Adrenal gland (tissue), 12 donors: ENCODE results near the gene FAM161B. TPM values are rescaled to one million over a fixed set of nuclear protein-coding genes. Genes with fewer than 3 reads are reported as not detected.
A peak's percentile ranks its signal among the peaks of the same experiment; 100 is the strongest.

ENCODE experiments used
- DNase-seq, 7 donors: peaks; one replicate each; pipeline ENCODE4 v3.0.0-alpha.2; 2019 to 2020
- H3K27ac ChIP-seq, 5 donors: fragments of 200-600 bp; sonication (generic) in 4 of 5; 1 replicate in 3 of 5; 2 replicates in 2 of 5; pipeline versions ENCODE4 v1.5.1 to v1.8.0; 2016 to 2020; ENCODE audit warnings: mild to moderate bottlenecking in 1 of 5
- H3K27me3 ChIP-seq: fragments of 200-600 bp; 2 replicates; pipeline ENCODE4 v1.8.0; 2021
- H3K36me3 ChIP-seq, 2 donors: fragments of 200-600 bp; replicated peaks in 1 of 2; 1 replicate in 1 of 2; 2 replicates in 1 of 2; pipeline versions ENCODE4 v1.5.1 to v1.8.0; 2018 to 2022
- H3K4me1 ChIP-seq, 2 donors: fragments of 200-600 bp; replicated peaks in 1 of 2; 1 replicate in 1 of 2; 2 replicates in 1 of 2; pipeline versions ENCODE4 v1.5.1 to v1.8.0; 2018 to 2021
- H3K4me3 ChIP-seq, 4 donors: fragments of 200-600 bp; sonication (generic) in 3 of 4; one replicate each; pipeline ENCODE4 v1.5.1; 2016 to 2018
- H3K9me3 ChIP-seq, 3 donors: fragments of 200-600 bp; sonication (generic) in 1 of 3; replicated peaks in 1 of 3; 1 replicate in 2 of 3; 2 replicates in 1 of 3; pipeline versions ENCODE4 v1.5.1 to v1.8.0; 2016 to 2021
- POLR2A ChIP-seq, 2 donors: fragments of 450-650 bp; IDR thresholded peaks; one replicate each; pipeline ENCODE4 v1.6.1; 2017; ENCODE audit warnings: antibody characterized with exemption in 2 of 2, mild to moderate bottlenecking in 2 of 2, moderate library complexity in 1 of 2
- WGBS, 4 donors: extraction: QIAGEN DNeasy Blood & Tissue Kit in 2 of 4; methylation state at CpG; one replicate each; pipeline versions ENCODE4 v1.1.5 to v1.1.7; 2013 to 2017; 5-methylcytosine and 5-hydroxymethylcytosine counted together
- intact Hi-C, 2 donors: fragments of 100-400 bp; cut with DNase I; formaldehyde crosslinking; loops; one replicate each; pipeline versions ENCODE4 v1.14.1 to v1.15.0; 2022 to 2023
- polyA plus RNA-seq, 3 donors: library from polyadenylated mRNA; stranded (reverse); fragments of 200-250 nt in 2 of 3; fragments of 350-450 nt in 1 of 3; fragmentation: Illumina TruSeq in 1 of 3; extraction: RNeasy Lipid Tissue Mini Kit (QIAGEN cat#74804) in 1 of 3; gene quantifications; one replicate each; pipeline ENCODE4 v1.2.3, GENCODE V29; 2013 to 2014
- total RNA-seq, 9 donors: library from RNA; depleted of rRNA in 4 of 9; stranded (reverse); fragments of >200 nt in 4 of 9; fragments of 120-200 nt in 1 of 9; fragmentation: NEBNext Ultra II Directional in 1 of 9; extraction: Animal tissue kit (Norgen Biotek cat#: 25700) in 1 of 9; gene quantifications; one replicate each; pipeline versions ENCODE4 v1.1.0 to v1.2.4, GENCODE V29; 2013 to 2023
- TF ChIP-seq, protein P1 (sequence below), 6 experiments: fragments of 450-650 bp in 4 of 6; fragments of 200-600 bp in 2 of 6; sonication (generic) in 1 of 6; IDR thresholded peaks; 1 replicate in 5 of 6; 2 replicates in 1 of 6; pipeline versions ENCODE4 v1.5.1 to v1.8.0; 2016 to 2021; ENCODE audit warnings: antibody characterized with exemption in 6 of 6, mild to moderate bottlenecking in 2 of 6, moderate library complexity in 1 of 6
- donor health status: healthy with polysubstance abuse.
- donor health status: Bipolar disorder and iron deficiency.
- donor health status: DM: yes; HTN: yes; CAD: no.
- donor health status: DM: no; HTN: no; CAD: no.
- donor health status: DM: no; HTN: no; CAD: no.
- donor health status: DM: yes; HTN: yes; CAD: no.

The FAM161B gene
- total and polyA plus RNA-seq, 12 donors = 4.1 to 25.2 (median 11.6) TPM

DNA sequence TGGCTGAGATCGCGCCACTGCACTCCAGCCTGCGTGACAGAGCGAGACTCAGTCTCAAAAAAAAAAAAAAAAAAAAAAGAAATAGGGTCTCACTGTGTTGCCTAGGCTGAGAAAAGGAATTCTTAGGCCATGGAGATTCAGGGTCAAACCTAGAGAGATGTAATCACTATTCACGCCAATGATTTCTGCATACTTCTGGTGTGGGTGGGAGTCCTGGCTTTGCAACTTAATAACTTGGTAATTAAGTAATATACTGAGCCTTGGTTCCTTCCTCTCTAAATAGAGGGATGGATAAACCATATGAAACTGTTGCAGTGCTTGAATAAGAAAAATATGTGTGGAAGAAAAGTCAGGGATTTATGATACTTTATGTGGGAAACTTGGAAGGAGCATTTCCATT, 60.5 kb downstream of the FAM161B start:
- H3K27ac ChIP-seq = no peak overlapping the region
- peaks cover 0 to 15% of the 10 kb centered on the region in 2 donors for H3K36me3 ChIP-seq
- intact Hi-C loops = no loop called here
- H3K4me3 ChIP-seq = no peak overlapping the region
- 71 to 79% (median 78%) methylated on average over 5 of the region's 5 CpGs for WGBS, 4 donors
- H3K27me3 ChIP-seq = no peaks in the 10 kb centered on the region
- TF ChIP-seq, protein P1, sequence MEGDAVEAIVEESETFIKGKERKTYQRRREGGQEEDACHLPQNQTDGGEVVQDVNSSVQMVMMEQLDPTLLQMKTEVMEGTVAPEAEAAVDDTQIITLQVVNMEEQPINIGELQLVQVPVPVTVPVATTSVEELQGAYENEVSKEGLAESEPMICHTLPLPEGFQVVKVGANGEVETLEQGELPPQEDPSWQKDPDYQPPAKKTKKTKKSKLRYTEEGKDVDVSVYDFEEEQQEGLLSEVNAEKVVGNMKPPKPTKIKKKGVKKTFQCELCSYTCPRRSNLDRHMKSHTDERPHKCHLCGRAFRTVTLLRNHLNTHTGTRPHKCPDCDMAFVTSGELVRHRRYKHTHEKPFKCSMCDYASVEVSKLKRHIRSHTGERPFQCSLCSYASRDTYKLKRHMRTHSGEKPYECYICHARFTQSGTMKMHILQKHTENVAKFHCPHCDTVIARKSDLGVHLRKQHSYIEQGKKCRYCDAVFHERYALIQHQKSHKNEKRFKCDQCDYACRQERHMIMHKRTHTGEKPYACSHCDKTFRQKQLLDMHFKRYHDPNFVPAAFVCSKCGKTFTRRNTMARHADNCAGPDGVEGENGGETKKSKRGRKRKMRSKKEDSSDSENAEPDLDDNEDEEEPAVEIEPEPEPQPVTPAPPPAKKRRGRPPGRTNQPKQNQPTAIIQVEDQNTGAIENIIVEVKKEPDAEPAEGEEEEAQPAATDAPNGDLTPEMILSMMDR (IDR thresholded peaks at IDR 0.05) = no peak
- TF ChIP-seq POLR2A (IDR thresholded peaks at IDR 0.05) = no peak
- peaks cover 18 to 37% of the 10 kb centered on the region in 2 donors for H3K4me1 ChIP-seq
- no peaks in the 10 kb centered on the region for H3K9me3 ChIP-seq
- DNase-seq = no peak

DNA sequence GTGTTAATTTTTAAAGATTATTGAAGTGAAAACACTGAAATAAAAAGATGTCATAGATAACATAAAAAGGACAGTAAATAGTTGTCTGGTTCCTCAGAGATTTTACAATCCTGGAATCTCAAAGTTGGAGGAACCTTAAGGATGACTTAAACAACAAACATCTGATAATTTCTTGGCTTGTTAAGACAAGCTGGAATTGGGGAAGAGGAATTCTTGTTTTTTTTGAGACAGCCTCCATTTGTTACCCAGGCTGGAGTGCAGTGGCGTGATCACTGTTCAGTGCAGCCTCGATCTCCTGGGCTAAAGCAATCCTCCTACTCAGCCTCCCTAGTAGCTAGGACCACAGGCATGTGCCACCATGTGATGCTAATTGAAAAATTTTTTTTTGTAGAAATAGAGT, 60.9 kb downstream of the FAM161B start:
- no peak for DNase-seq
- Histone ChIP-seq H3K27me3 (no peaks in the 10 kb centered on the region), H3K36me3 (peaks cover 0 to 11% of the 10 kb centered on the region in 2 donors), H3K9me3 (no peaks in the 10 kb centered on the region), H3K4me1 (peaks cover 18 to 39% of the 10 kb centered on the region in 2 donors), H3K27ac (no peak overlapping the region), H3K4me3 (no peak overlapping the region)
- WGBS, 4 donors = 79 to 93% (median 89%) methylated on average over 2 of the region's 2 CpGs
- intact Hi-C loops = no loop called here
- TF ChIP-seq POLR2A (IDR thresholded peaks at IDR 0.05) = no peak
- TF ChIP-seq, protein P1 (IDR thresholded peaks at IDR 0.05) = no peak

DNA sequence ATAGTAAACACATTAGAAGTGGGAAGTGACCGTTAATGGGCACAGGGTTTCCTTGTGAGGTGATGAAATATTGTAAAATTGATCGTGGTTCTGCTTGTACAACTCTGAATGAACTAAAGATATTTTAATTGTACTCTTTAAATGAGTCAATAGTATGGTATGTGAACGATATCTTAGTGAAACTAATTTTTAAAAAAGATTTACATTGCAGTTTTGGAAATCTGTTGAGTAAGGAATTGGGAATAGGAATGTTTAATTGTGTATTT, 61.5 kb downstream of the FAM161B start:
- Histone ChIP-seq H3K36me3 (peaks cover 0 to 5% of the 10 kb centered on the region in 2 donors), H3K4me1 (peaks cover 18 to 43% of the 10 kb centered on the region in 2 donors), H3K27me3 (no peaks in the 10 kb centered on the region), H3K4me3 (peak overlapping the region in 1 of 4 donors; percentile 93), H3K9me3 (no peaks in the 10 kb centered on the region), H3K27ac (peak overlapping the region in 2 of 5 donors; percentile 87 to 95)
- intact Hi-C loops = no loop called here
- no peak for DNase-seq
- WGBS, 4 donors = 29 to 50% (median 42%) methylated on average over 3 of the region's 3 CpGs
- TF ChIP-seq POLR2A (IDR thresholded peaks at IDR 0.05) = no peak
- TF ChIP-seq, protein P1 (IDR thresholded peaks at IDR 0.05) = no peak

DNA sequence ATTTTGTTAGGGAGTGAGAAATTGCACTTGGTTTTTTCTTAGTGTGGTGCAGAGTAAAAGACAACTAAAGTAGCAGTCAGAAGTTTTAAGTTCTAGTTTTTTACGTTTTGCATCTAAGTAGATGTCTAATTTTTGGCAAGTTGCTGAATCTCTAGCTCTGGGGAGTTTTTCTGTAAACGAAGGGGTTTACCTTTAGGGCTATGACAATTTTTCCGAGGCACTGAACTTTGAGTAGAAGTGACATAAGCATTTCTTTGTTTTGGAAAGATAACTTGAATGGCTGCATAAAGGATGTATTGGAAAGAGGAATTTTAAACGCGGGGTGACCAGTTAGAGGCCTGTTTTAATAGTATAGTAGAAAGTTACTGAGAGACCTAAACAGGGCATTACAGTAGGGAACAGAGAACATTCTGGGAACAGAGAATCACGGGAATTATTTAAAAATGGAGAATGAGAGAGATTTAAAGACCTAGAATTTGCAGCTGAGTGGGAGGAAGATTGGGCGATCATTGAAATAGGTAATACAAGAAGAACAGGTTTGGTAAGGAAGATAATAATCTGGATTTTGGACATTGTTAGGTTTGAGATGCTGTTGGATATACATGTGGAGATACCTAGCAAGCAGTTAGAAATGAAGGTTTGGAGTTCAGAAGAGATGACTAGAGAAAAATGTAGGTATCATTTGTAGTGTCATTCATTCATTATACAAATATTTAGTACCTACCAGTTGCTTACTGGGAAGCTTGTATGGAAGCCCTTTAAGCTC, 62.0 kb downstream of the FAM161B start:
- H3K9me3 ChIP-seq = no peaks in the 10 kb centered on the region
- H3K4me3 ChIP-seq = peak overlapping the region in 2 of 4 donors; percentile 87 to 93
- H3K27me3 ChIP-seq = no peaks in the 10 kb centered on the region
- DNase-seq = no peak
- intact Hi-C loops = no loop called here
- H3K36me3 ChIP-seq = peaks cover 0 to under 1% of the 10 kb centered on the region in 2 donors
- peaks cover 18 to 43% of the 10 kb centered on the region in 2 donors for H3K4me1 ChIP-seq
- WGBS, 4 donors = 21 to 29% (median 27%) methylated on average over 7 of the region's 7 CpGs
- H3K27ac ChIP-seq = peak overlapping the region; percentile 81 to 98 (median 87)
- TF ChIP-seq, protein P1 (IDR thresholded peaks at IDR 0.05) = no peak
- no peak for TF ChIP-seq POLR2A (IDR thresholded peaks at IDR 0.05)
